ENCODE data around the gene BARHL1.

BARHL1 gene

GRCh38 chr9:132547052-132547431, 35.4 kb upstream of the BARHL1 start:
- no peaks in the 10 kb centered on the region for H3K9me3 ChIP-seq (ENCODE audit: low read length)
- H3K9me2 ChIP-seq (ENCODE audit: low read depth, low read length), result no peaks in the 10 kb centered on the region
- H3K27me3 ChIP-seq (ENCODE audit: insufficient read depth, low read length), result peaks cover 8% of the 10 kb centered on the region; the same call in 1 of the 2 replicates
- H3K36me3 ChIP-seq (ENCODE audit: insufficient read depth, low read length), result no peaks in the 10 kb centered on the region
- H3K27ac ChIP-seq (ENCODE audit: low read depth, low read length, poor library complexity, severe bottlenecking), result peak overlapping the region; percentile 97
- H3K79me2 ChIP-seq (ENCODE audit: insufficient read depth, low read length), result no peaks in the 10 kb centered on the region
- peaks cover 52% of the 10 kb centered on the region for H3K4me1 ChIP-seq (ENCODE audit: insufficient read depth, low read length, severe bottlenecking)
- TF ChIP-seq EZH2 (IDR thresholded peaks at IDR 0.05; ENCODE audit: borderline replicate concordance, low read length) (no peak), CTCF (IDR thresholded peaks at IDR 0.05; ENCODE audit: low read length) (no peak)
- peak overlapping the region; percentile 46 for H3K4me3 ChIP-seq (ENCODE audit: low read depth, low read length, poor library complexity, severe bottlenecking)
- no peaks in the 10 kb centered on the region for H3F3A ChIP-seq (ENCODE audit: insufficient read depth, low read length)
- H4K20me1 ChIP-seq (ENCODE audit: insufficient read depth, low read length), result no peaks in the 10 kb centered on the region
- no peak overlapping the region for H2AFZ ChIP-seq (ENCODE audit: low read length)
- peak overlapping the region; percentile 55; the same call in 1 of the 2 replicates for H3K9ac ChIP-seq (ENCODE audit: low read length)
- peak overlapping the region; percentile 64; the same call in 1 of the 2 replicates for H3K4me2 ChIP-seq (ENCODE audit: low read length)

- no peaks in the 10 kb centered on the region for H3K36me3 ChIP-seq (ENCODE audit: insufficient read depth, low read length)
- H3K27ac ChIP-seq (ENCODE audit: low read depth, low read length, poor library complexity, severe bottlenecking), result peak overlapping the region; percentile 97
- H3K4me3 ChIP-seq (ENCODE audit: low read depth, low read length, poor library complexity, severe bottlenecking), result peak overlapping the region; percentile 46
- no peaks in the 10 kb centered on the region for H3K79me2 ChIP-seq (ENCODE audit: insufficient read depth, low read length)
- H3K27me3 ChIP-seq (ENCODE audit: insufficient read depth, low read length), result peaks cover 8% of the 10 kb centered on the region; the same call in 1 of the 2 replicates
- H3K4me2 ChIP-seq (ENCODE audit: low read length), result peak overlapping the region; percentile 64; the same call in 1 of the 2 replicates
- TF ChIP-seq EZH2 (IDR thresholded peaks at IDR 0.05; ENCODE audit: borderline replicate concordance, low read length) (no peak), CTCF (IDR thresholded peaks at IDR 0.05; ENCODE audit: low read length) (no peak)
- H2AFZ ChIP-seq (ENCODE audit: low read length), result no peak overlapping the region
- peak overlapping the region; percentile 55; the same call in 1 of the 2 replicates for H3K9ac ChIP-seq (ENCODE audit: low read length)
- no peaks in the 10 kb centered on the region for H3K9me3 ChIP-seq (ENCODE audit: low read length)
- no peaks in the 10 kb centered on the region for H3F3A ChIP-seq (ENCODE audit: insufficient read depth, low read length)
- H3K9me2 ChIP-seq (ENCODE audit: low read depth, low read length), result no peaks in the 10 kb centered on the region
- H4K20me1 ChIP-seq (ENCODE audit: insufficient read depth, low read length), result no peaks in the 10 kb centered on the region
- H3K4me1 ChIP-seq (ENCODE audit: insufficient read depth, low read length, severe bottlenecking), result peaks cover 52% of the 10 kb centered on the region
These were observed 35.0 kb upstream of the BARHL1 start for GRCh38 chr9:132547436-132547835.

GRCh38 chr9:132547976-132548730, 34.3 kb upstream of the BARHL1 start:
- Histone ChIP-seq H3K27ac (ENCODE audit: low read depth, low read length, poor library complexity, severe bottlenecking) (peak overlapping the region; percentile 97), H3F3A (ENCODE audit: insufficient read depth, low read length) (no peaks in the 10 kb centered on the region), H3K36me3 (ENCODE audit: insufficient read depth, low read length) (no peaks in the 10 kb centered on the region), H3K9me2 (ENCODE audit: low read depth, low read length) (no peaks in the 10 kb centered on the region), H3K4me3 (ENCODE audit: low read depth, low read length, poor library complexity, severe bottlenecking) (peak overlapping the region; percentile 46), H3K9ac (ENCODE audit: low read length) (peak overlapping the region; percentile 55), H3K4me2 (ENCODE audit: low read length) (peak overlapping the region; percentile 64), H3K79me2 (ENCODE audit: insufficient read depth, low read length) (no peaks in the 10 kb centered on the region), H2AFZ (ENCODE audit: low read length) (no peak overlapping the region), H3K4me1 (ENCODE audit: insufficient read depth, low read length, severe bottlenecking) (peaks cover 52% of the 10 kb centered on the region), H3K9me3 (ENCODE audit: low read length) (no peaks in the 10 kb centered on the region), H3K27me3 (ENCODE audit: insufficient read depth, low read length) (peaks cover 3% of the 10 kb centered on the region; the same call in 1 of the 2 replicates), H4K20me1 (ENCODE audit: insufficient read depth, low read length) (no peaks in the 10 kb centered on the region)
- no peak for TF ChIP-seq EZH2 (IDR thresholded peaks at IDR 0.05; ENCODE audit: borderline replicate concordance, low read length)
- TF ChIP-seq CTCF (IDR thresholded peaks at IDR 0.05; ENCODE audit: low read length), result no peak
